GM19324 (cell line): ENCODE data around the gene DNM1.
"Not testable (repeated sequence)": the region's sequence is repeated elsewhere in the genome, so short reads cannot be mapped to it uniquely, and the experiment has no call there.

Source experiments
- ATAC-seq: cut with Tn5 transposase; IDR thresholded peaks from one replicate; pipeline ENCODE4 v1.9.1; 2021; ENCODE audit warnings: mild to moderate bottlenecking, moderate library complexity; ENCODE audit not compliant: unreplicated experiment, low FRiP score

Gene DNM1

DNA sequence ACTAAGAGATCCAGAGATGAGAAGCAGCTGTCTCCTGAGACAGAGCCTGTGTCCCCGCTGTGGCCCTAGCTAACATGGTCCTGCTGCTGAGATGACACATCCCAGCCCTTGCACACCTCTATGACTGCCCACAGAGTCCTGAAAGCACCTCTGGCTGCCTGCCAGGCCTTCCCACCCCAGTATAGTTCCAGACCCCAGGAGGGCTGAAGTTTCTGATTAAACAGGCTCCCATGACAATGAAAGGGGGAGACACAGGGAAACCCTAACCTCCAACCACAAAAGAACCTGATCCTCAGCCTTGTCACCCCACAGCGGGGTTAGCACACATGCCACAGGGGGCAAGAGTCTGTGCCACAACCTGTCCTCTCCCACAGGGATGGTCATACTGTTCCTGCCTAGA is 27.5 kb upstream of the DNM1 start:
- no peak for ATAC-seq

DNA sequence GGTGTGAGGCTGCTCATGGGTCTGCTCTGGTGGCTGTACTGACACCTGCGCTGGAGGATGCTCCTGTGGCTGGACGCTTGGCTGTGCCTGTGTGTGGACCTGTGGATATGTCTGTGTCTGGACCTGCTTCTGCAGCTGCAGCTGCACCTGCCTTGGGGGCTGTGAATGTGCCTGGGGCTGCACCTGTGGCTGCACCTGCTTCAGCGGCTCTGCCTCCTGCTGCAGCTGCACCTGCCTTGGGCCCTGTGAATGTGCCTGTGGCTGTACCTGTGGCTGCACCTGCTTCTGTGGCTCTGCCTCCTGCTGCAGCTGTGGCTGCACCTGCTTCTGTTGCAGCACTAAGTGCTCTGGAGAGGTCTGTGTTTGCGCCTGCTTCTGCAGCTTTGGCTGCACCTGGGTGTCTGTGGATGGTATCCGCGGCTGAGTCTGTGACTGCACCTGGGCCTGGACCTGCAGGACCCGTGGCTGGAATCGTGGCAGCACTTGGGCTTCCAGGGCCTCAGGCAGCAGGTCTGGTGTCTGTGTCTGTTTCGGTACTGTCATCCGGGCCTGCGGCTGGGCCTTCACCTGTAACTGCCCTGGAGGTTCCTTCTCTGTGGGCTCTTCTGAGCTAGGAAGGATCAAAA is 24.3 kb upstream of the DNM1 start:
- no peak for ATAC-seq

DNA sequence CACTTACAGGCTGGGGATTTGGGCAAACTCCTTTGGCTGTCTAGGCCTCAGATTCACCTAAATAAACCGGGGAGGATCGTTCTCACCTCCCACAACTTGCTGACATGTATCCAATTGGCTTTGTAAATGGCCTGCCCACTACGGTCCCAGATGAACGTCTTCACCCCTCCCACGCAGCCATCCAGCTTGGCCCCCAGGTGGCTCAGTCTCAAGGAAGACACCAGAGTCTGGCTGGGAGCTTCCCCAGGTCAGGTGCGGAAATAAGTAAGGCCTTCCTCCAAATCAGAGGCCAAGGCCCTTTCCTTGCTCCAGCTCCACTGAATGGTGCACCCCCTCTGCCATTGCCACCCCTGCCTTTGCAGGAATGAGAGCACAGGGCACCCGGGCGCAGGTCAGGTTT is 23.2 kb upstream of the DNM1 start:
- ATAC-seq = no peak

DNA sequence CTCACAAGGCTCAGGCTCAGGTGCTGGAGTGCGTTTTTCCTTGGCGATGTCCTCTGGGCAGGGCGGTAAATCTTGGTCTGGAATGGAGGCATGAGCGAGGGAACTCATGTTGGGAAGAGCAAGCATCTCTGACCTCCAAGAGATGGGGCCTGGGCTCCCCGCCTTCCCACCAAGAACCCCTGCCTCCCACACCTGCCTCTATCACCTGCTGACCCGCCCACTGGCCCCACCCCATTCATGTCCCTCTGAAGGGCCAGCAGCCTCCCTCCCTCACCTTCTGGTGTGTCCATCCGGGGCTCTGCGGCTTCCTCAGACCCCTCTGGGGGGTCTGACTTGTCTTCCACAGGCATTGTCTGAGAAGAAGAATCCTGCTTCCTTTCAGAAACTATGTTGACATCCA is 22.7 kb upstream of the DNM1 start:
- ATAC-seq = no peak

DNA sequence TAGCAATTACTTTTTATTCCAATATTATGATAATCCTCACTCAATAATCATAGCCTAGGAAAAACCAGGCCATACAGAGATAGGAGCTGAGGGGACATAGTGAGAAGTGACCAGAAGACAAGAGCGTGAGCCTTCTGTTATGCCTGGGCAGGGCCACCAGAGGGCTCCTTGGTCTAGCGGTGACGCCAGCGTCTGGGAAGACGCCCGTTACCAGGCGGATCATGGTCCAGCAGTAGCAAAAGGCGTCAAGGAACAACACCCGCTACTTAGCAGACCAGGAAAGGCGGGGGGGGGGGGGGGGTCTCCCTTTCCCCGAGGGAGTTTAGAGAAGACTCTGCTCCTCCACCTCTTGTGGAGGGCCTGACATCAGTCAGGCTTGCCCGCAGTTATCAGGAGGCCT is 21.7 kb upstream of the DNM1 start:
- not testable (repeated sequence) for ATAC-seq

DNA sequence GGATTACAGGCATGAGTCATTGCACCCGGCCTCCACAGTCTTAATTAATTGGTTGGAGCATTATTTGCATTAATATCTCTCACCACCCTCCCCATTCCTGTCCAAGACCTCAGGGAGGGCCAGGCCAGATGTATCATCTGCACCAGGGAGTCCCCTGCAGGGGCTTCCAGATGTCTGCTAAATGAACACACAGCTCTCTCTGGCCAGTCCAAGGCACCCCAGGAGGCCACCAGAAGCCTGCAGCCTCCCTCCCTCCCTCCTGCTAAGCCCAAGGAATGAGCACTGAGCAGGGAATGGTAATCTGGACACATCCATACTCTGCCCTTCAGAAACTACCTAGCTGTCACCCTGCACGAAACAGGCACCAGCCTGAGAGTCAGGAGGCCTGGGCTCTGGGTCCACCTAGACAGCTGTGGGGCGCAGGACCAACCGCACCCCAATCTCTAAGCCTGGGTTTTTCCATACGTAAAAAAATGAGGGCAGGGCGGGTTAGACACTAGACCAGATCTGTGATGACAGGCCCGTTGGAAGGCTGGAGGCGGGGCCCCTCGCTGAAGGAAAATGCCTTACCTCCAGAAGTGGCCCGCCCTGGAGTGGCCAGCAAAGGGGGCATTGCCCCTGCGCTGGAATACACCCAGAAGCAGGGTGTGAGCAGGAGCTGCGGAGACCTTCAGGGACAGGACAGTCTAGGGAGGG is 20.1 kb upstream of the DNM1 start:
- ATAC-seq = no peak

DNA sequence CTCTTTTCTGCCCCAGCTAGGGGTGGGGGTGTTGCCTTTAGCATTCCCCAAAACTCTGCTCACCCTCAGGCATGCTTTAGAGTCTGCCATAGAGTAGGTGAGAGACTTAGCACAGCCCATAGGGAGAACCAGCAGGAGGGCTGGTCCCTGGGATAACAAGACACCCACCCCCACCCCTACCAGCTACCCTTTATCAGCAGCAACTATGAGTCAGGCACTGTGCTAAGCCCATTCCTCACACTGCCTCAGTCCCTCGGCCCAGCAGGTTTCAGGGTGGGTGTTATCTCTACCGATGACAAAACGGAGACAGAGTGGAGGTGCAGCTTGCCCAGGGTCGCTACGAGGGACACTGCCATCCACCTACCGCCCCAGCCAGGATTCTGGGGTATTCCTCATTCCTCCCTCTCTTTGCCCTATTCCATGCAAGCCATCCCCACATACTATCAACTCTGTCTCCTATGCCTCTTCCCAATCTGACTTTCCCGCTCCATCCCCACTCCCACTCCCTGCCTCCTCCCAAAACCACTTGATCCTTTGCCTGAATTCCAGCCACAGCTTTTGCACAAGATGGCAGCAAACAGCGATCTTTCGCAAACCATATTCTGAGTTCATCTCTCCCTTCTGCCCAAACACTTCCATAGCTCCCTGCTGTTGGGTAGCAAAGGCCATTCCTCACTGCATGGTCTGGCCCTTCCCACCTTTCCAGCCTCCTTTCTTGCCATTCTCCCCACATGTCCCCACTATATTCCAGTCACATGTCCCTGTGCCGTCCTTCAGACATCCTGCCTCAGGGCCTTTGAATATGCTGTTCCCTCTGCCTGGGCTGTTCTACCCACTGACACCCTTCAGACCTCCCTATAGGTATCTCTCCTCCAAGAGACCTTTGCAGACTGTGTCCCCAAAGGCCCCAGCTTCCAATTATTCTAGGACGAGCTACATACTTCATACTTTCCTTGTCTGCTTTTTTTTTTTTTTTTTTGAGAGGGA is 16.9 kb upstream of the DNM1 start:
- no peak for ATAC-seq

DNA sequence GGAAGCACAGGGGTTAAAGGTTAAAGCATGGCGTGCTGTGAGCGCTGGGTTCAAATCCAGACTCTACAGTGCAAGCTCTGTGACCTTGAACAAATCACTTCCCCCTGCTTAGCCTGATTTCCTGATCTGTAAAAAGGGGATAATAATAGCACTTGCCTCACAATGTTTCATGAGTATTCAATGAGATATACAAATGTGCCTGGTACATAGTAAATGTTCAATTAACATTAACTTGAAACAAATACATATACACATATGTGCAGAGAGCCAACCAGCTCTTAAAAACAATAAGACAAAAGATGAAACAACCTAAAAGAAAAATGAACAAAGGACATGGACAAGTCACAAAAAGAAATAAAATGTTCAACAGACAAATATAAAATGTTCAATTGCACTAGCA is 15.8 kb upstream of the DNM1 start:
- no peak for ATAC-seq

DNA sequence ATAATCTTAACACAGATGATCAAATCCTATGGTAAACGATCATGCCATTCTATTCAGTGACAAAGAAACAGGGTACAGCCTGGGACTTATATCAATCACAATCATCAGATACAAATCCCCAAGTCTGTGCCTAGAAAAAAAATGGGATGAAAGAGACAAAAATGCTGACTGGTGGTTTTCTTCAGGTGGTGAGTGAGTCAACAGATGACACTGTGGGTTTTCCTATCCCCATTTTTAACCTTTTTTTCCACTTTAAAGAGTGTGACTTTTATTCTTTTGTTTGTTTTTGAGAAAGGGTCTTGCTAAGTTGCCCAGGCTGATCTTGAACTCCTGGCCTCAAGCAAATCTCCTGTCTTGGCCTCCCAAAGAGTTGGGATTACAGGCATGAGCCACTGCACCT is 15.0 kb upstream of the DNM1 start:
- ATAC-seq = no peak

DNA sequence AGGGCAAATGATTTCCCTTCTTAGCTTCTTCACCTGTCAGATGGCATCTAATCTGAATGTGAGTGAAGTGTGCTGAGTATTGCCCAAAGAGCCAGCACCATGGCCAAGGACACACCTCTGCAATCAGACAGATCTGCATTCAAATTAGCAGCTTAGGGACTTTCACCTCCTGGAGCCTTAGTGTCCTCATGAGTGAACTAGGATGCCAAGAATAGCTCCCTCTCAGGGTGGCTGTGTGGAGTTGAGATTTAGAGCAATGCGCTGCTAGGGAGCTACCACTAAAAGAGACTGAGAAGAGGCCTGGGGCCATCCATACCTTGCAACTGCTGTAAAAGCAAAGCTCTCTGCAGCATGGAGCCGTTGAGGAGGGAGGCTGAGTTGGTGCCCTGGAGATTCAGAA is 13.2 kb upstream of the DNM1 start:
- no peak for ATAC-seq

DNA sequence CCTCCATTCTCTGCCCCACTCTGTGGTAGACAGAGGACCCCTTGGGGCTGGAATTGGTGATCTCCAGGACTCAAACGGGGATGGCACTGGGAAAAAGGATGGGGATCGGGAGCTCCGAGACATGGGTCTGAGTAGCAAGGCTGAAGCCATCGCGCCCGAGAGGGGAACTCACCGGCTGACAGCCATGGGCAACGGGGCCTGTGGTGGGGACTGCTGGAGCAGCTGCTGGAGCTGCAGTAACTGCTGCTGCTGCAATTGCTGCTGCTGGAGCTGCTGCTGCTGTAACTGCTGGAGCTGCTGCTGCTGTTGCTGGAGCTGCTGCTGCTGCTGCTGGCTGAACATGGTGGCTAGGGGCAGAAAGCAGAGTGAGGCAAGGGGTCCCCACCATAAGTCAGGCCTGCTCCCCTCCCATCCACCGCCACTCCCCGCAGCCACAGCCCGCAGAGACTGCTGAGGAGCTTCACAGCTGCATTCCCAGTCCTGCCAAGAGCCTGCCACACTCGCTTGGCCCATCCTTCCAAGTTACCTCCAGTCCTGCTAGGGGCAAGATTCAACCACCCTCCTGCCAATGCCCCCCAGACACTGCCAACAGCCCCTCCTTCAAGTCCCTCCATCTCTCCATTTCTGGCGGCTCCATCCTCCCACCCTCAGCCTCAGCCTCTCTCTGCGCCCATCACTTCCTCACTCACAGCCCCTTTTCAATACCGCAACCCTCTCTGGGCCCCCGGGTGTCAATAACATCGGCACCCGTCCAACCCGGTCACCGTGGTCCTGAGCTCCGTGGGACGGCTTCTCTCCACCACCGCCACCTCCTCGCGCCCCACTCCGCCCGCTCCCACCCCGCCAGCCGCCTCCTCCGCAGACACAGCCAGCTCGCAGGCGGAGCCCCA is 12.4 kb upstream of the DNM1 start:
- ATAC-seq = no peak

DNA sequence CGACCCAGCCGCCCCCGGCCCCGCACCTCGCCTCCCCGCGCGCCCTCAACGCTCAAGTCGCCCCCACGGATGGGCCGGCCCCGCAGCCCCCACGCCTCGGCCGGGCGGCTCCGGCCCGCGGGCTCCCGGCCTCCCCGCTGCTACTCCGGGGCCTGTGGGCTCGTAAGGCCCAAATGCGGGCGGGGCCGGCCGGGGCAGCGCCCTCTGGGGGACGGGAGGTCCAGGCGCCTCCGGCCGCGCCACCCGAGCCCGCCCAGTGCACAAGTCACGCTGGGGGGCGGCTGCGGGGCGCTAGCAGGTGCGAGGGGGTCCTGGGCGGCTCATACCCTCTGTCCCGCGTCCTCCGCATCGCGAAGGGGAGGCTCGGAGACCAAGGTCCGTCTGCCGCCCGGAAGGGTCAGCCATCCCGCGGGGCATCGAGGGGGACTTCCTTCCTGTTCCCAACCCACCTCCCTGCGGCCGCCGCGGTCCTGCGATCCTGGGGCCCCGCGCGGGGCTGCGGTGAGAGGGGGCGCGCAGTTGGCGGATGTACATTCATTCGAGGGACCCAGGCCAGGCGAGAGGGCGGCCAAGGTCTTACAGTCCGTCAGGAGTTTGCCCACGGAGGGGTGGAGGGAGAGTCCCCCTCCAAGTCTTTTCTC is 11.7 kb upstream of the DNM1 start, which contains the start of gene CIZ1:
CIZ1 (minus strand) TSS at position 167 of the 641 bp plus-strand sequence. CDS start 715 bp downstream, outside the sequence.
- peak; percentile 91 for ATAC-seq

DNA sequence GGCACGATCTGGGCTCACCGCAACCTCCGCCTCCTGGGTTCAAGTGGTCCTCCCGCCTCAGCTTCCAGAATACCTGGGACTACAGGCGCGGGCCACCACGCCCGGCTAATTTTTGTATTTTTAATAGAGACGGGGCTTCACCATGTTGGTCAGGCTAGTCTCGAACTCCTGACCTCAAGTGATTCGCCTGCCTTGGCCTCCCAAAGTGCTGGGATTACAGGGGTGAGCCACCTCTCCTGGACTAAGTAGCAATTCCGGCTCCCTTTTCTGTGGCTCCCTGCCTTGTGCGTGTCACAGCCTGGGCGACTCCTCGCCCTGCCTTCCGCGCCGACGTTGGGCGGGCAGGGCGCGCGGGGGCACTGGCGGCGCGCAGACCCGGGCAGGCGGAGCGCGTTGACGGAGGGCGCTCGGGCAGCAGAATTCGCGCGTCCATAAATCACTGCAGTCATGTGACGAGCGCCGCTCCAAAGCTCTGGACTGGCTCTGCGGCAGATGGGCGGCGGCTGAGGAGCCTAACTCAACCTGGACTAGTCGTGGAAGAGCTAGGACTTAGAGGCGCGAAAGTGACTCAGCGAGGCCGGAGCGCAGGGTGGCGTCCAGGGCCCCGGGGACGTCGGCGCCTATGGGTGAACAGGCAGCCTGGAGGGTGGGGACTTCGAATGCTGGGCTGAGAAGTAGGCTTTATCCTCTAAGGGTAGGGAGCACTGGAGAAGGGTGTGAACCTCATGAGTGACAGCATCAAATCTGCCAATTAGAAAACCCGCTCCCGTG is 10.4 kb upstream of the DNM1 start:
- ATAC-seq = no peak

DNA sequence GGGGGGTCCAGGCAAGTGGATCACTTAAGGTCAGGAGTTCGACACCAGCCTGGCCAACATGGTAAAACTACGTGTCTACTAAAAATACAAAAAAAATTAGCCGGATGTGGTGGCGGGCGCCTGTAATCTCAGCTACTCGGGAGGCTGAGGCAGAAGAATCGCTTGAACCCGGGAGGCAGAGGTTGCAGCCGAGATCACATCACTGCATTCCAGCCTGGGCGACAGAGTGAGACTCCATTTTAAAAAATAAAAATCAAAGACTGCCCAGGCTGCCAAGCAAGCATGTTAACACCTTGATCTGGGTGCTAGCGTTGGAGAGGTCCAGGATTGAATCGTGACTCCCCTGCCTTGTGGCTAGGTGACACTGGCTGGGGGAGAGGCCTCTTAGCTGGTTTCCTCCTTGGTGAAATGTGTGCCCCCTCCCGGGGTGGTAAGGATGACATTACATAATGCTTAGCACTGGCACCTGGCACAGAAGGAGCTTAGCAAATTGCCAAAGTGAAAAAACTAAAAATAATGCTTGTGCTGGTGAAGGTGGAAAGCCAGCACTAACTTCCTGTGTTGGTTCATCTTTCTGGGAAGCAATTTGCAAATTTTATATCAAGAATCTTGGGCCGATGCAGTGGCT is 9.6 kb upstream of the DNM1 start:
- ATAC-seq = no peak

DNA sequence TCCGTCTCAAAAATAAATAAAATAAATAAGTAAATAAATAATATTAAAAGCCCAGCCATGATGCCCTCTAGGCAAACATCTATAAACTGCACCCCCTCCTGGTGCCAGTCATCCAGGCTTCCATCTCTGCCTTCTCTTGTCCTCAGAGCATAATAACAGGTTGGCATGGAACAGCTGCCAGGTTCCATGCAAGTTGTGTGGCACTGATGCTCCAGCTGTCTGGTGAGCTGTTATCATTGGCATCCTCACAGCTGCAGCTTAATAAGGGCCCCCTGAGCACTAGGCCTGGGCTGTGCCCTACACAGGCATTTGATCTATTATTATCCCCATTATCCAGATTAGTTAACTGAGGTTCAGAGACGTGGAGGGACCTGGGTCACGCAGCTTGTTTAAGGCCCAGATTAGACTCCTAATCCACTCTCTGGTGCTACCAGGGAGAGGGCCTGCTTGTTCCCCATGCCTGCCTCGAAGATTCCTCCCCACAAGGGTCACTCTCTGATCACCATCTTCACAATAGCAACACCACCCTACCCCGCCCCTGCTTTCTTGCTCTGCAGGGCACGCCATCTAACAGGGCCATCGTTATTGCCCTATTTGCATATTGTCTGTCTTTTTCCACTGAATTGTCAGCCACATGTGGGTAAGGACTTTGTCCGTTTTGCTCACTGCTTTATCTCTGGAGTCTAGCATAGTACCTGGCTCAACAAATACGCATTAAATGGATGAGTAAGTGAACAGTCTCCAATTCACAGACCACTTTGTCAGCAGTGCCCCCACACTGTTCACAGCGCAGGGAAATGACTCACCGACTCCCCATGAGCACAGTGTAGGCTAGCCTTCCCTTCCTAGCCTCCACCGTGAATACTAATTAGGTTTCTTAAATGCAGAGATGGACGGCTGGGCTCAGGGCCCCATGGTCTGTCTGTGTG is 1.5 kb upstream of the DNM1 start:
- ATAC-seq = no peak

DNA sequence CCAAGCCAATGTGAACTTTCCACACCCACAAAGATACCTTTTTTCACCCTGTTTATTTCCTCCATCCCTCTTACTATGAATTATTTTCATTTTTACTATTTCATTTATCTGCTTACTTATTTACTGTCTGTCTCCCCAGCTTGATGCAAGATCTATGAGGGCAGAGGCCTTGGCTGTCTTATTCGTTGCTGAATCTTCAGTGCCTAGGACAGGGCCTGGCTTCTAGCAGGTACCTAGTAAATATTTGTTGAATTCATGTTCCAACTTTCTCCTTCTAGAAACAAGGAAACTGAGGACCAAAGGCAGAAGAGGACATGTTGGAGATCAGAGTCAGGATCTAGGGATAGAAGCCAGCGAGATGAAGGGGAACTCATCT is 543 bp upstream of the DNM1 start:
- ATAC-seq = no peak

DNA sequence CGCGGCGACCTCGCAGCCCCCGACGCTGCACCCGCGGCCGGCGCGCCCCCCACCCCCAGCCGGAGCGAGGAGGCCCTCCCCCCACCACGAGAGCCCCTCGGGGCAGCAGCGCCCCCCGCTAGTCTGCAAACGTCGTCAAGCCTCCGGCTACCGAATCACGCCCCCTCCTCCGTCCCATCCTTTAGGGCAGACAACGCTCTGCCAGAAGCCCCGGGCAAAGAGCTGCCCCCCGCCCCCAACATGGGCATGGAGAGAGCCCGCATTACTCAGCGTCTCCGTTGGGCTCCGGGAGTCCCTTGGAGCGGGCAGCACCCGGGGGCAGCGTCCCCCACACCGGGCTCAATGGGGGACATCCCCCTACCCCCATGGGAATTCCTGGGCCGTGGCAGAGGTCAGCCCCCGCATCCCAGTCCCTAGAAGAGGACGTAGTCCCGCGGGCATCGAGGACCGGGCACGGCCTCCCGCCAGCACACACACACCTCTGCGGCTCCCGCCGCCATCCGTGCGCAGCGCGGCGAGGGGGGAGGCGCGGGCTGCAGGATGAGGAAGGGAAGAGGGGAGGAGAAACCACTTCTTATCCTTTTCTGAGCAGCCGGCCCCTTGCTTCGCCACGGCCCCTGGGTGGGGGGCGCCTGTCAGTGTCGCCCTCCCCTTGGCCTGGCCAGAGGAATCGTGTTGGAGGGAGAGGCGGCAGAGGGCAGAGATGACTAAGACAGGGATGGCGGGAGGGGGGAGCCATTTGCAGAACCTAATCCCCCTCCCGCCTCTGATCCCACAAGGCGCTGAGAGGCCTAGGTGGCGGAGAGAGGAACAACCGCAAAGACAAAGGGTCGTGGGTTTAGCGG is 750 bp downstream of the DNM1 start:
- no peak for ATAC-seq
